ENCODE measurements around the gene ENDOD1.

Gene ENDOD1

DNA sequence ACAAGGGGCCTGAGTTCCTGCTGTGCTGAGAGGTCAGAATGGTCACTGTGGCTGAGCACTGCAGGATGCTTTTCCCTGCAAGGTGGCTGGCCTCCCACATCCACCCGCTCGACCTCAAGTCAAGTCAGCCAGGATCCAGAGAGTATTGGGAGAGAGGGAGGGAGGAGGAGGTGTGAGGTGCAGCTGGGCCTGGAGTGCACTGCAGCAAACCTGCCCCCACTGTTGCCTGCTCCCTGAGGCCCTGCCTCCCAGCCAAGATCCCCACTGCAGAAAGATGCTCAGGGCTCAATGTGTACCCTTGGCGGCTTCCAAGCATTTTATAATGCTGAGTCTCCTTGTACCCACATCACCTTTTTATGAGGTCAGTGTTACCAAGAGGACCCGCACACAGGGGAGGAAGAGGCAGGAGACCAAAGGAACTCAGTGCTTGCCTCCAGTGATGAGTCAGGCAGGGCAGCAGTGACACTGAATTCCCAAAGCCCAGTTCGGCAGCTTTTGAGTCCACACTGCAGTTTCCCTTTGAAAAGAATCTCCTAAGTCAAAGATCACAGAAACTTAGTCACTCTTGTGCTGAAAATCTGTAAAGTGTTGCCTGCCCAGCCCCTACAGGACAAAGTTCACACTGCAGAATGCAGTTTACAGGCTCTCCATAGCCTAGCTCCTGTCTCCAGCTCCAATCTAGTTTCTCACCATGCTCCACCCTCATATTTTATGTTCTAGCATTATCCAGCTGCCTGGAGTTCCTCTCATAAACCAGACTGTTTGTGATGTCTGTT lies 3.1 kb downstream of the ENDOD1 start:
- H3K4me3 ChIP-seq (ENCODE audit: low read depth, low read length): no peak overlapping the region
- peak; percentile 49 for DNase-seq (ENCODE audit: low read depth)
- TF ChIP-seq, protein P1, sequence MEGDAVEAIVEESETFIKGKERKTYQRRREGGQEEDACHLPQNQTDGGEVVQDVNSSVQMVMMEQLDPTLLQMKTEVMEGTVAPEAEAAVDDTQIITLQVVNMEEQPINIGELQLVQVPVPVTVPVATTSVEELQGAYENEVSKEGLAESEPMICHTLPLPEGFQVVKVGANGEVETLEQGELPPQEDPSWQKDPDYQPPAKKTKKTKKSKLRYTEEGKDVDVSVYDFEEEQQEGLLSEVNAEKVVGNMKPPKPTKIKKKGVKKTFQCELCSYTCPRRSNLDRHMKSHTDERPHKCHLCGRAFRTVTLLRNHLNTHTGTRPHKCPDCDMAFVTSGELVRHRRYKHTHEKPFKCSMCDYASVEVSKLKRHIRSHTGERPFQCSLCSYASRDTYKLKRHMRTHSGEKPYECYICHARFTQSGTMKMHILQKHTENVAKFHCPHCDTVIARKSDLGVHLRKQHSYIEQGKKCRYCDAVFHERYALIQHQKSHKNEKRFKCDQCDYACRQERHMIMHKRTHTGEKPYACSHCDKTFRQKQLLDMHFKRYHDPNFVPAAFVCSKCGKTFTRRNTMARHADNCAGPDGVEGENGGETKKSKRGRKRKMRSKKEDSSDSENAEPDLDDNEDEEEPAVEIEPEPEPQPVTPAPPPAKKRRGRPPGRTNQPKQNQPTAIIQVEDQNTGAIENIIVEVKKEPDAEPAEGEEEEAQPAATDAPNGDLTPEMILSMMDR (IDR thresholded peaks at IDR 0.05; ENCODE audit: insufficient read depth, low read depth, low read length, missing control alignments): peak; percentile 62

DNA sequence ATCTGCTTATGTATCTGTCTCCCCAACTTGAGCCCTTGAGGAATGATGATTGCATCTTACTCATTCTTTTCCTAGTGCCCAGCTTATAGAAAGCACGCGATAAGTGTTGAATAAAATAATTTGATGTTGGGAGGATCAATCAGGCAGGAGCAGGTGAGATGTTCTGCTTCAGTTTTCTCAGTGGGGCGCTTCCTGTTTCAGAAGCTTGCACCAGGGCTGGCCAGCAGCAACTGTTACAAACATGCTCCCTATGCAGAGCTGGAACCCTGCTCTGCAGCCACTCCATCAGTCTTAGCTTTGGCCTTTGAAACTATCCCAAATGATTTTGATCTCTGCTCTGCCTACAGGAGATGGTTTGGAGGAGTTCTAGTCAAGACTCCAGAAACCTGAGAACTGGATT lies 3.9 kb downstream of the ENDOD1 start:
- DNase-seq (ENCODE audit: low read depth): peak; percentile 41
- no peak overlapping the region for H3K4me3 ChIP-seq (ENCODE audit: low read depth, low read length)
- TF ChIP-seq, protein P1 (IDR thresholded peaks at IDR 0.05; ENCODE audit: insufficient read depth, low read depth, low read length, missing control alignments): no peak

DNA sequence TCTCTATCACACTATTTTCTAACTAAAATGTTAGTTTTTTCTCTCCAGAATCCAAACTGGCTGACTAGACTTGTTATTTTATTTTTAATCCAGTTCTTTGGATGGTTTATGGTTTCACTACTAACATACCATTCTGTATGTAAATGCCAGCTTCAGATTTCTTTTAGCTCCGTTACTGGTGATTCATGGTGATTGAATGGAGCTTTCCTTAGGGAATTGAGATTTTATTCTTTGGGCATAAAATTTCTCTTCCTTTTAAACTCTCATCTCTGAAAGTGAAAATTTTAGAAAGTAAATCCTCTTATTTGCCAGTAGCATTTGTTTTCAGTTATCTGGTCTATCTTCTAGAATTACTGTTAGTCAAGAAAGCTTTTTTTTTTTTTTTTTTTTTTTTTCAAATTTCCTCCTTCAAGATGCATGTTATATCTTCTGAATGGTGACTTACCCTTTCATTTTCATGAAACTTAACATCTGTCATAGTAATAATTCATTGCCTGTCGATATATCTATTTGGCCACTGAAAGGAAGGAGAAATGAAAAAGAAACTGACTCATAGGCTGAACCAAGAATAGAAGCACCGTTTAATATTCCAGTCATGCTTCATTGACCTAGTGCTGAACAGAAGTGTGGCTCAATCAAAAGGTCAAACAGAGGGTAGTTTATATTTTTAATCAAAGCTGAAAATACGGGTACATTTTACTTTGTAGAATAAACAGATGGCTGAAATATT lies 6.4 kb downstream of the ENDOD1 start:
- peak overlapping the region; percentile 23; the same call in 1 of the 2 replicates for H3K4me3 ChIP-seq (ENCODE audit: low read depth, low read length)
- TF ChIP-seq, protein P1 (IDR thresholded peaks at IDR 0.05; ENCODE audit: insufficient read depth, low read depth, low read length, missing control alignments): no peak
- peak; percentile 80 for DNase-seq (ENCODE audit: low read depth)

DNA sequence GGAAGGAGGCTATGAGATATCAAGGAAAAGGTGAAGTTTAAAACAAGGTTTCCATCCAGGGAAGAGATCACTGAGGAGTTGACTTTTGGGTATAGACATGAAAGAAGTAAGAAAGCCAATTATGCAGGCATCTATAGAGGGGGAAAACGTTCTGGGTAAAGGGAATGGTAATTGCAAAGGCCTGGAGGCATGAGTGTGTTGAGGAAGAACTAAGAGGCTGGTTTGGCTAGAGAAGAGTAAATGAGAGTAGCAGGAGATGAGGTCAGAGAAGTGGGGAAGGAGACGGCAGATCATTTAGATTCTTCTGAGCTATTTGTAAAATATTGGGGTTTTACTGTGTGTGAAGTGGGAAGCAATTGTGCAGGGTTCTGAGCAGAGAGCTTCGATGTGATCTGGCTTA lies 7.6 kb downstream of the ENDOD1 start:
- TF ChIP-seq, protein P1 (IDR thresholded peaks at IDR 0.05; ENCODE audit: insufficient read depth, low read depth, low read length, missing control alignments): no peak
- no peak for DNase-seq (ENCODE audit: low read depth)
- H3K4me3 ChIP-seq (ENCODE audit: low read depth, low read length): no peak overlapping the region

DNA sequence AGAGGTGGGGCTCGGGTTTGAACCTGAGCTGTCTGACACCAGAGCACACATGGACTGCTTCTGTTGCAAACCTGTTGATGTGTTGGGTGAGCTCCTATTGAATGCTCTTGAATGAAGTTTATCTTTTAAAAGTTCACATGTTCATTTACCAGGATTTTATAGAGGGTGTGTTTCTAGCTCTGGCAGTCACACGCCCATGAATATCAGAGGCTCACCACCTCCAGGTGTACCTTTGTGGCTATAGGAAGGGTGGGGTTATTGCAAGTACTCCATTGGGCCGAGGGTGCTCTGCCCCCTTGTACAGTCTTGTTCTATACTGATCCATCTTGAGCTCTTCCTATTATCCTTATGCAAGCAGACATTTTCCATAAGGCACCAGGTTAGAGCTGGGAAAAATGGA lies 9.2 kb downstream of the ENDOD1 start:
- TF ChIP-seq, protein P1 (IDR thresholded peaks at IDR 0.05; ENCODE audit: insufficient read depth, low read depth, low read length, missing control alignments): no peak
- no peak overlapping the region for H3K4me3 ChIP-seq (ENCODE audit: low read depth, low read length)
- DNase-seq (ENCODE audit: low read depth): no peak

DNA sequence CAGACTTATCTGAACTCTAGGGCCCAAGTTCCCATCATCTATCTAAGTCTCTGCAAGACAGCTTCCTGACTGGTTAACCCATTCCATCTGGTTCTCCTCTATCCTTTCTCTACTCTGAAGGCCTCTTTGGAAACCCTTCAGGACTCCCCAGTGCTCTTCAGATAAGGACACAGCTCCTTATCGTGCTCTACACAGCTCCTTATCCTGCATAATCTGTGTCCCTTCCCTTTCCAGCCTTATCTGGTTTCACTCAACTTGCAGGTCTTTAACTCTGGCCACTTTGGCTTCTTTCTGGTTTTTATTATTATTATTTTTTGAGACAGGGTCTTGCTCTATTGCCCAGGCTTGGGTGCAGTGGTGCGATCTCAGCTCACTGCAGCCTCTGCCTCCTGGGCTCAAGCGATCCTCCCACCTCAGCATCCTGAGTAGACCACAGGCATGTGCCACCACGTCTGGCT lies 10.6 kb downstream of the ENDOD1 start:
- TF ChIP-seq, protein P1 (IDR thresholded peaks at IDR 0.05; ENCODE audit: insufficient read depth, low read depth, low read length, missing control alignments): no peak
- no peak for DNase-seq (ENCODE audit: low read depth)
- H3K4me3 ChIP-seq (ENCODE audit: low read depth, low read length): no peak overlapping the region

All from GM12865 (cell line).